HG02610 (cell line): Measurements from ENCODE around the gene GRM8.

Experiments used
- ATAC-seq: cut with Tn5 transposase; IDR thresholded peaks from one replicate; pipeline ENCODE4 v1.9.1; 2021; ENCODE audit warnings: mild to moderate bottlenecking, moderate library complexity; ENCODE audit not compliant: unreplicated experiment

GRM8 gene

DNA sequence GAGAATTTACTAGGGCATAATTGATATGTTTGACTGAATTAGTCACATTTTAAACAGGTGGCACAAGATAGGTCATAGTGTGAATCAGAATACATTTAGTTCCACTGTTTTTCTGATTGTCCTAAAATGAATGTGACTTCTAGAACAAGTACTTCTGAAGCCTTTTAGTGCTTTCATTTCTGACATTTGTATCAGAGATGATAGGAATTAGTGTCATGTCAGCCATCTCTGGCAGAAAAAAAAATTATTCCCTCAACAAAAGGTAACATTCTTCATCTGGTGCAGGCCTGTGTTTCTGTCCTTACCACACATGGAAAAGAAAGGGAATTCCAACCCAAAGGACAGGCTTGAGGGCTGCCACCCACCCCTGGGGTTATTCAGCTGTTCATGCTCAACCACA is 21.3 kb downstream of the GRM8 start:
- no peak for ATAC-seq

- no peak for ATAC-seq
These were observed 22.4 kb downstream of the GRM8 start for GRCh38 chr7:127230192-127230925.

- ATAC-seq = no peak
These were observed 25.9 kb downstream of the GRM8 start for GRCh38 chr7:127226685-127227374.

- no peak for ATAC-seq
These were observed 31.0 kb downstream of the GRM8 start for GRCh38 chr7:127221731-127222130.

DNA sequence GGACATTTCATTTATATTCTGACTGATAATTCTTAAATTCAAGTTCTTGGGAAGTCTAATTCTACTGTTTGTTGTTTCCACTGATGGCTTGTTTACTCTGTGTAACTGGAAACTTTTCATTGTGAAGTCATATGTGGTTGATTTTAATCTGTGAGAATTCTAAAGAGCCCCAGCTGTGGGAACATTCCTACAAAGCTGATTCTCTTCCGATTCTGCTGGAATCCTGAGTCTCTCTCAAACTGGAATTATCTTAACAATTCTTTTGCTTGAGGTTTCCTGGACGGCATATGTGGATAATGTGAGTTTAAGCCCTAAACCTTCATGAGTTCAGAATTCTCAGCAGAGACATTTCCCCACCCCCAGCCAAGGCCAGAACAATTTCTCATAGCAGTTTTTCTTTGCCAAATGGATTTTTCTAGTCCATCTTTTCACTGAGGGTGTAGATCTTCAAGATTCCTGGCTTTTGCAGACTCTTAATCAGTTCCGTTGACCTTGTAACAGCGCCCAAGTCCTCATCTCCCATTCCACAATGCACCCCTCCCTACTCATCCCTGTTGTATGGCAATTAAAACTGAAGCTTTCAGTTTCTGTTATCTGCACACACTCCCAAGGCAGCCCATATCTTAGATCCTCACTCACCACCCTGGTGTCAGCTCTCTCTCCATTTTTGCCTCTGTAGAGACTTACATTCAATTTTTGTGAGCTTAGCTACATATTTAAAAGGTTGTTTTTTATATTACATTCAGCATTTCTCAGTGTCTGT is 37.6 kb downstream of the GRM8 start:
- no peak for ATAC-seq

DNA sequence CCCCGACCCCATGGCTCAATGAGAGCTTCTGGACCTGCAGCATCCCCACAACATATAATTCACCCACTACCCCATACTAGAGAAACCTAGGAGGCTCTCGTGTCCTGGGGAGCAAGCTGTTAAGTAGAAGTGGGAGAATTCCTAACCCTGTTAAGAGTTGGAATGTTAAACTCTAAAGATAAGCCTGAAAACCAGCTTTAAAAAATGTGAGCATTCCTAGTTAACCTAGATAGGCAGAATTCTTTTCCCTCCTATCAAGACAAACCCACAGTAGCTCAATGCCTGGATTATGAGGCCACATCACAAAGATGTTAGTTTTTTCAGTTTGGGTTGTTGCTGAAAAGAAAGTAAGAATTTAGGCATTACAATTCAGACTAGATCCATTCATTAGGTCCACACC is 42.9 kb downstream of the GRM8 start:
- no peak for ATAC-seq

DNA sequence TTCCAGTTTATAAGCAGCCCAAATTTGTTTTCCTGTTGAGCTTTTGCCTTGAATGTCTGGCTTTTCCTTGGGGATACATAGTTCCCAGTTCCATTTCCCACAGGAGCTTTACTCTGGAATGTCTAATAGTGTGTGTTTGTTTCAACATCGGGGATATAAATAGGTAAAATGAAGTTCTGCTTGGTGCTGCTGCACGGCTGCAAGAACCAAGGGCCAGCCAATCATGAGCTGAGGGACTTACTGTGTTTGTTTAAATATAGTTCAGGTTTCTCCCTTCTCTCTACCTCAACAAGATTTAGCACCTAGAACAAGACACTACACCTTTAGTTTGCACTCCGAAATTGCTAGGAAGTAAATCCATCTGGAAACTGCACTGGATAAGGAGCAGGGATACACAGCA is 43.9 kb downstream of the GRM8 start:
- no peak for ATAC-seq

DNA sequence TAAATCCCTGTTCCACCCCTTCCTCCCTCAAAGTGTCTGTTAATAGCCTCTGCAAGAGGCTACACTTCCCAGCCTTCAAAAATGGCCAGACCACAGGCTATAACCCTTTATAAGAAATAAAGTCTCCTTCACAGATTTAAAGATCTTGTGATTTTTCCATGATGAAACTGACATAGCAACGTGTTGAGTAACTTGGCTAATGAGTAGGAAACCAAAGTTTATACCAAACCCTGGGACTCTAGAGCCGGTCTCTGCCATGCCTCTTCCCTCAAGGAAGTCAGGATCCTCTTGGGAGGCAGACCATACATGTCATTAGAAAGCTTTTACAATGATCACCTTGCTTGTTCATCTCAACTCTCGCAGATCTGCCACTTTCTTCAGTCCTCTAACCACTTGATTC is 44.4 kb downstream of the GRM8 start:
- no peak for ATAC-seq

DNA sequence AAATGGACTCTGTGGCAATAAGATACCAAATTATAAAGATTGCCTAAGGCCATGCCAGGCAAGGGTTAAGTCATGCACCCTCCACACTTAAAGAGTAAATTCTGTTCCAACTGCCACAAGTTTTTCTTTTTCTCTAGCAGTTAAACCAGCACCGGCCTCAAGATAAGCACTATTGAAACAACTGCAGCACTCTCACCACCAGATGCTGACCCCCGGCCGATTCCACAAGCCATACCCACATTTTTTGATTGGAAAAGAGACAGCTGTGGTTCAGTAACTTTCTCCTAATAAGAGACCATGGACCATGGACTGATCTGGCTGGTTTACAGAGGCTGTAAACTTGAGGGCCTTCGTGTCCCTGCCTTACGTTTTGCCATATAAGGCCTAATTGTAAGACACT is 44.9 kb downstream of the GRM8 start:
- ATAC-seq = no peak

DNA sequence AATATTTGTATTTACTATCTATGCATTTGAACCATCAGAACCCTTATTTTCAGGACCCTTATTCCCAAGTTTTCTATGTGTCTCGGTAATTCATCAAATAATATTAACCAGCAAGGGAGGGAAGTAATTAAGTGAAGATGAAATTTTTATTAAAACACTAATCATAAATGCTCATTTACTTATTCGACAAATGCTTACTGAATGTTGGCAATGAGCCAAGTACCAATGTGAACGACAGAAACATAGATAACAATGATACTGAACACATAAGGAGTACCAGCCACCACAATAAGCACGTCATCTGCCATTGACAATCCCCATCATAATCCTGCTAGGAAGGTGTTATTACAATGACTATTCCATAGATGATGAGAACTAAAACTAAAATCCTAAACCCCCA is 45.5 kb downstream of the GRM8 start:
- no peak for ATAC-seq

DNA sequence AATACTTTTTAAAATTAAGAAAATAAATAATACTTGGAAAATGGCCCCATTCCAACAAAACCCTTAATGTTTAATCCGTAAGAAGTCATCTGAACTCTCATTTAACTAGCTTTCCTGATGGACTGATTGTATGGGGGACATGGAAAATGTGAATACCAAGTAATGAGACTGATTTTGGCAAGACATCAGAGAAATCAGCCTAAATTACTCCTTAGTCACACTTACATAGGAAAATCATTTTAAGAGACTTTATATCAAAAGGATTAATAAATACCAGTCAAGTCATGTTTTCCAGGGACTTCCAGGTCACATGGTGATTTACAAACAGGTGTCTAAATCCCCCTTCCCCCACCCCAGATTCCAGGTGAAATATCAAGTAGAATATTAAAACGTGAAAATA is 58.2 kb downstream of the GRM8 start:
- ATAC-seq = no peak

DNA sequence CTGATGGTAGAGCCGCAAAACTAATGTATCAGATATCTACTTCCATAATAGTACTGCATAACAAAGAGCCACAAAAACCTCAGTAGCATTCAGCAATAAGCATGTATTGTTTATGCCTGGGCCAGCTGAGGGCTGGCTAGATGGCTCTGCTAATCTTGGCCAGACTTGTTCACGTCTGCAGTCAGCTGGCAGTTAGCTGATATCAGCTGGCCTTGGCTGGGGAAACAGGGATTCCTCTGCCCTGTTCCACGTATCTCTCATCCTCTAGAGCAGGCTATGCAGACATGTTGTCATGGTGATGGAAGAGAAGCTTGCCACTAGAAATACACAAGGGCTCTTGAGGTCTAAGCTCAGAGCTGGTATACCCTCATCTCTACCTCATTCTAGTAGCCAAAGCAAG is 62.9 kb downstream of the GRM8 start:
- ATAC-seq = no peak

GRCh38 chr7:127189074-127189473 is 63.7 kb downstream of the GRM8 start:
- no peak for ATAC-seq

- no peak for ATAC-seq
These were observed 65.0 kb downstream of the GRM8 start for GRCh38 chr7:127187740-127188139.

GRCh38 chr7:127186686-127187085 is 66.1 kb downstream of the GRM8 start:
- no peak for ATAC-seq

GRCh38 chr7:127177156-127177555 is 75.6 kb downstream of the GRM8 start:
- ATAC-seq = no peak

- ATAC-seq = no peak
These were observed 90.4 kb downstream of the GRM8 start for GRCh38 chr7:127162366-127162765.

- ATAC-seq = peak; percentile 58
These were observed 94.1 kb downstream of the GRM8 start for GRCh38 chr7:127158659-127159058.

DNA sequence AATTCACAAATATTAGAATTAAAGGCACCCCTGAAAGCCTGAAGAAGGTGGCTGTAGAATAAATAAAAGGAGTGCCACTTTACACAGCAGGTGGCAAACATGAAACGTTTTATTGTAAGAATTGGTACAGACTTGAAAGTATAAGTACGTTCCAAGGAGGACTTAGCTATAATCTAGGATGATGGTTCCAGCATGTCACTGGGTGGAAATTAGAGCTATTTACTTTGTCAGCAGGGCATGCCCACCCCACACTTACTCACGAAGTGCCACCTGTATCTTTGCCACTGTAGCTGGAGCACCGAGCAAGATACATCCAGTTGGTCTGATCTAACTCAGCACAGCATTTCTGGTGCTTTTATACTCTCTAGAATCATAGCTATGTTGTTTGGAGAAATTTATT is 97.8 kb downstream of the GRM8 start:
- no peak for ATAC-seq

- ATAC-seq = no peak
These were observed 98.6 kb downstream of the GRM8 start for GRCh38 chr7:127154101-127154500.

- no peak for ATAC-seq
These were observed 99.4 kb downstream of the GRM8 start for GRCh38 chr7:127153315-127153714.

GRCh38 chr7:127152423-127152822 is 100.3 kb downstream of the GRM8 start:
- ATAC-seq = no peak
